Suprapubic skin (tissue), 4 donors: ENCODE data around the gene MYH10. TPM values are rescaled to one million over a fixed set of nuclear protein-coding genes. Genes with fewer than 3 reads are reported as not detected.

Source experiments
- DNase-seq, 2 donors: peaks; one replicate each; pipeline ENCODE4 v3.0.0-alpha.2; 2019; ENCODE audit warnings: low spot score in 2 of 2
- H3K27ac ChIP-seq: fragments of 200-600 bp; sonication (generic); one replicate; pipeline ENCODE4 v1.5.1; 2019
- H3K27me3 ChIP-seq: fragments of 200-600 bp; sonication (generic); one replicate; pipeline ENCODE4 v1.5.1; 2019
- H3K36me3 ChIP-seq: fragments of 200-600 bp; sonication (generic); one replicate; pipeline ENCODE4 v1.5.1; 2019
- H3K4me1 ChIP-seq: fragments of 200-600 bp; sonication (generic); one replicate; pipeline ENCODE4 v1.5.1; 2019
- H3K4me3 ChIP-seq: fragments of 200-600 bp; sonication (generic); one replicate; pipeline ENCODE4 v1.5.1; 2019; ENCODE audit warnings: mild to moderate bottlenecking
- H3K9me3 ChIP-seq: fragments of 200-600 bp; sonication (generic); one replicate; pipeline ENCODE4 v1.5.1; 2019
- CTCF ChIP-seq, 2 donors: fragments of 200-600 bp in 1 of 2; fragments of 450-650 bp in 1 of 2; sonication (generic) in 1 of 2; IDR thresholded peaks; one replicate each; pipeline ENCODE4 v1.5.1; 2016 to 2019; ENCODE audit warnings: antibody characterized with exemption in 2 of 2, mild to moderate bottlenecking in 1 of 2, moderate library complexity in 1 of 2
- EP300 ChIP-seq: sonication (generic); formaldehyde crosslinking; IDR thresholded peaks from one replicate; pipeline ENCODE4 v1.6.1; 2017; ENCODE audit warnings: antibody characterized with exemption
- POLR2A ChIP-seq, 2 donors: fragments of 450-650 bp; IDR thresholded peaks; one replicate each; pipeline ENCODE4 v1.6.1; 2017; ENCODE audit warnings: antibody characterized with exemption in 2 of 2, mild to moderate bottlenecking in 2 of 2, moderate library complexity in 2 of 2
- POLR2AphosphoS5 ChIP-seq, 3 donors: sonication (generic); formaldehyde crosslinking; IDR thresholded peaks; one replicate each; pipeline ENCODE4 v1.6.1; 2017; ENCODE audit warnings: antibody characterized with exemption in 3 of 3
- whole genome bisulfite sequencing: methylation state at CpG from one replicate; pipeline ENCODE4 v1.1.5; 2018; 5-methylcytosine and 5-hydroxymethylcytosine counted together
- total RNA-seq, 4 donors: library from RNA; depleted of rRNA; stranded (reverse); fragments of >200 nt; gene quantifications; one replicate each; pipeline ENCODE4 v1.1.0, GENCODE V29; 2016

Gene MYH10
- total RNA-seq, 4 donors from 2014 or later: 9.5 to 18.3 (median 13.2) TPM

GRCh38 chr17:8647956-8648355 lies 17.4 kb upstream of the MYH10 start:
- Histone ChIP-seq H3K36me3 (no peaks in the 10 kb centered on the region), H3K4me1 (no peaks in the 10 kb centered on the region), H3K27ac (no peak overlapping the region), H3K9me3 (no peaks in the 10 kb centered on the region), H3K27me3 (no peaks in the 10 kb centered on the region), H3K4me3 (no peak overlapping the region)
- no peak for DNase-seq
- 90% methylated on average over 7 of the region's 7 CpGs for WGBS
- TF ChIP-seq POLR2A (IDR thresholded peaks at IDR 0.05) (no peak), EP300 (no peak), CTCF (IDR thresholded peaks at IDR 0.05) (no peak), POLR2AphosphoS5 (IDR thresholded peaks at IDR 0.05) (no peak)

DNA sequence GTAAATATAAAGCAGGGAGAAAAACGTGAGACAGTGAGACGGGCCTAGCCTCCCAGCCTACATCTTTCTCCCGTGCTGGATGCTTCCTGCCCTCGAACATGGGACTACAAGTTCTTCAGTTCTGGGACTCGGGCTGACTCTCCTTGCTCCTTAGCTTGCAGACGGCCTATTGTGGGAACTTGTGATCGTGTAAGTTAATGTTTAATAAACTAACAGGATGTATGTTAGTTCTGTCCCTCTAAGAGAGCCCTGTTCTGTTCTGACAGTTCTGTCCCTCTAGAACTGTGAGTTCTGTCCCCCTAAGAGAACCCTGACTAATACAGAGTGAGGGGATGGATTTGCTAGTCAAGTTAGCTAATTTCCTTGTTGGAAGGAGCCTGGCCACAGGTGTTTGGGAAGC lies 16.7 kb upstream of the MYH10 start:
- no peak for TF ChIP-seq EP300
- no peak for TF ChIP-seq POLR2A (IDR thresholded peaks at IDR 0.05)
- no peak for TF ChIP-seq CTCF (IDR thresholded peaks at IDR 0.05)
- no peak for TF ChIP-seq POLR2AphosphoS5 (IDR thresholded peaks at IDR 0.05)
- Histone ChIP-seq H3K36me3 (no peaks in the 10 kb centered on the region), H3K27me3 (no peaks in the 10 kb centered on the region), H3K4me1 (no peaks in the 10 kb centered on the region), H3K27ac (no peak overlapping the region), H3K9me3 (no peaks in the 10 kb centered on the region), H3K4me3 (no peak overlapping the region)
- 89% methylated on average over 7 of the region's 7 CpGs for WGBS
- DNase-seq: no peak

- WGBS: 96% methylated on average over 4 of the region's 4 CpGs
- TF ChIP-seq EP300 (no peak), POLR2A (IDR thresholded peaks at IDR 0.05) (no peak), POLR2AphosphoS5 (IDR thresholded peaks at IDR 0.05) (no peak), CTCF (IDR thresholded peaks at IDR 0.05) (no peak)
- H3K4me1 ChIP-seq: no peaks in the 10 kb centered on the region
- H3K9me3 ChIP-seq: no peaks in the 10 kb centered on the region
- DNase-seq: no peak
- no peak overlapping the region for H3K27ac ChIP-seq
- no peak overlapping the region for H3K4me3 ChIP-seq
- no peaks in the 10 kb centered on the region for H3K36me3 ChIP-seq
- no peaks in the 10 kb centered on the region for H3K27me3 ChIP-seq
Observed at GRCh38 chr17:8644507-8644902, 14.0 kb upstream of the MYH10 start.

- no peak for TF ChIP-seq POLR2AphosphoS5 (IDR thresholded peaks at IDR 0.05)
- Histone ChIP-seq H3K36me3 (no peaks in the 10 kb centered on the region), H3K4me1 (no peaks in the 10 kb centered on the region), H3K27ac (no peak overlapping the region), H3K27me3 (no peaks in the 10 kb centered on the region), H3K4me3 (no peak overlapping the region), H3K9me3 (no peaks in the 10 kb centered on the region)
- 62% methylated on average over 11 of the region's 11 CpGs for WGBS
- DNase-seq: no peak
Observed at GRCh38 chr17:8643855-8644506, 13.5 kb upstream of the MYH10 start.

- Histone ChIP-seq H3K27ac (no peak overlapping the region), H3K27me3 (no peaks in the 10 kb centered on the region), H3K36me3 (no peaks in the 10 kb centered on the region), H3K9me3 (no peaks in the 10 kb centered on the region), H3K4me1 (no peaks in the 10 kb centered on the region), H3K4me3 (no peak overlapping the region)
- TF ChIP-seq CTCF (IDR thresholded peaks at IDR 0.05) (no peak), POLR2AphosphoS5 (IDR thresholded peaks at IDR 0.05) (no peak)
- no peak for DNase-seq
- 93% methylated on average over 1 of the region's 1 CpG for WGBS
Observed at GRCh38 chr17:8639709-8640108, 9.2 kb upstream of the MYH10 start.

DNA sequence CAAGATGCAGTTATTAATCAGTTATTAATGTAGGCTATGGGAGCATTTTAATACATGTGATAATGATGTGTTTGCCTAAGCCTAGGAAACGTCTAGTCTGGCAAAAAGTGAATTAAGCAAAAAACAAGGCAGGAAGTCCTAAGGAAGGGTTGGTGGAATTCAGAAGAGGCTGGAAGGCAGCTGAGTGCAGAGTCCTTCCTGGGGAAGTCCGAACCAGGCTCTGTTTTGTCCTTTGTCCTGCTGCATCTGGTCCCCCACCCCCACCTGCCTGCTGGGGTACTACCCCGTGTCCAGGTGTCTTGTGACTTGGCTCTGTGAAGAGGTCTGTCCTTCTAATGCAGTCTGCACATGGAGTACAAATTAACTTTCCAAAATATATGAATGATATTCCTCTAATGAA lies 1.5 kb upstream of the MYH10 start:
- H3K27me3 ChIP-seq: no peaks in the 10 kb centered on the region
- TF ChIP-seq CTCF (IDR thresholded peaks at IDR 0.05): no peak
- no peak for DNase-seq
- no peak overlapping the region for H3K4me3 ChIP-seq
- peaks cover 26% of the 10 kb centered on the region for H3K4me1 ChIP-seq
- no peak overlapping the region for H3K27ac ChIP-seq
- H3K36me3 ChIP-seq: no peaks in the 10 kb centered on the region
- 25% methylated on average over 3 of the region's 3 CpGs for WGBS
- H3K9me3 ChIP-seq: no peaks in the 10 kb centered on the region
